Renal pelvis (tissue), 4 donors: ENCODE results near the gene ANGPTL4. TPM values are rescaled to one million over a fixed set of nuclear protein-coding genes. Genes with fewer than 3 reads are reported as not detected.
A peak's percentile ranks its signal among the peaks of the same experiment; 100 is the strongest.

Source experiments
- DNase-seq: peaks from one replicate; pipeline ENCODE4 v3.0.0-alpha.2; 2013
- polyA plus RNA-seq, 3 donors: library from polyadenylated mRNA; unstranded; fragments of 120-200 nt; gene quantifications; one replicate each; pipeline ENCODE4 v1.2.1, GENCODE V29; 2013; ENCODE audit not compliant: insufficient read length in 3 of 3

Gene ANGPTL4
- polyA plus RNA-seq, 3 donors, result 2.7 to 3.7 (median 3.6) TPM

GRCh38 chr19:8387688-8388611 is 24.0 kb downstream of the ANGPTL4 start:
- no peak for DNase-seq

- DNase-seq, result no peak
These were observed 24.6 kb downstream of the ANGPTL4 start for GRCh38 chr19:8388612-8388958.

DNA sequence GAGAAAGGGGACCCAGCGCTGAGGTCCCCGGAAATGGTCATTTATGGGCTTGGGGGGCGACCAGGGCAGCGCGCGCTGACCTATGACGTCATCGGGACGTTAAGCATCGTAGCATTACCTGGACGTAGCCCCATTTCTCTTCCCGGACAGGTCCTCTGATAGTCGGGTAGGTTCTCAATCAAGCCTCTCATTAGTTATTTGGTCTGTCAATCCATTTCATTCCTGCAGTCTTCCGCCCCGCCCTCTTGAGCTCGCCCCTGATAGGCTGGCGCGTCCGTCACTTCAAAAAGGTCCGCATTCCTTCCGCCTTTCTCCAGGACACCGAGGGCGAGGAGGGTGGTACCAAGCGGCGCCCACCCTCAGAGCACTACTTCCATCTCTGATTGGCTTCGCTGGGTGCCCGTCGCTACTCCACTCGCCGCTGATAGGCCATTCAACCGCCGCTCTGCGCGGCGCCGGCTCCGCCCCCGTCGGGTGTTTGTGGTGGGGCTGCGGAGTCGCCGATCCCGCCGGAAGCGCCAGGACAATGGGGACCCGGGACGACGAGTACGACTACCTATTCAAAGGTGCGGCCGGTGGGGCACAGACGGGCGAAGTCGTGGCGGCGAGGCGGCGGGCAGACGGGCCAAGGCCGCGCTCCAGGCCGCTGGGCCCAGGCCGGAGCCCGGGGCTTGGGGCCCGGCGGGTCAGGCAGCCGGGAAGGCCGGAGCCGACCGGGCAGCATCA is 26.1 kb downstream of the ANGPTL4 start, which contains the start of gene RAB11B:
Gene RAB11B, plus strand, starts transcription at position 470 of the 726 bp plus-strand sequence. Its CDS starts 57 bp downstream, at position 527.
- peak; percentile 100 for DNase-seq

DNA sequence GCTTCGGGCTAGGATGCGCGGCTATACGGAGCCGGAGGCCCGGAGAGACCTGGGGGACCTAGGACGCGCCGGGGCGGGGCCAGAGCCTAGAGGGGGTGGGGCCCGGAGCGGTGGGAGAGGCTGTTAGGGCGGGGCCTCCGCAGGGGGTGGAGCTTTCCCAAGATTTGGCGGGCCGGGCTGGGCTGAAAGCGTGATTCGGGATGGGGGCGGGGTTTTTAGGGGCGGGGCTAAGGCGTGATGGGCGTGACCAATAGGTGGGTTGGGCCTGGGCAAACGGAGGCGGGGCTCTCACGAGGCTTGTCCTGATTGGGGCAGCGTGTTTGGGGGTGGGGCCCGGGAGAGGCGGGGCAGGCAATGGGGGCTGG is 26.6 kb downstream of the ANGPTL4 start:
- DNase-seq, result peak; percentile 86

DNA sequence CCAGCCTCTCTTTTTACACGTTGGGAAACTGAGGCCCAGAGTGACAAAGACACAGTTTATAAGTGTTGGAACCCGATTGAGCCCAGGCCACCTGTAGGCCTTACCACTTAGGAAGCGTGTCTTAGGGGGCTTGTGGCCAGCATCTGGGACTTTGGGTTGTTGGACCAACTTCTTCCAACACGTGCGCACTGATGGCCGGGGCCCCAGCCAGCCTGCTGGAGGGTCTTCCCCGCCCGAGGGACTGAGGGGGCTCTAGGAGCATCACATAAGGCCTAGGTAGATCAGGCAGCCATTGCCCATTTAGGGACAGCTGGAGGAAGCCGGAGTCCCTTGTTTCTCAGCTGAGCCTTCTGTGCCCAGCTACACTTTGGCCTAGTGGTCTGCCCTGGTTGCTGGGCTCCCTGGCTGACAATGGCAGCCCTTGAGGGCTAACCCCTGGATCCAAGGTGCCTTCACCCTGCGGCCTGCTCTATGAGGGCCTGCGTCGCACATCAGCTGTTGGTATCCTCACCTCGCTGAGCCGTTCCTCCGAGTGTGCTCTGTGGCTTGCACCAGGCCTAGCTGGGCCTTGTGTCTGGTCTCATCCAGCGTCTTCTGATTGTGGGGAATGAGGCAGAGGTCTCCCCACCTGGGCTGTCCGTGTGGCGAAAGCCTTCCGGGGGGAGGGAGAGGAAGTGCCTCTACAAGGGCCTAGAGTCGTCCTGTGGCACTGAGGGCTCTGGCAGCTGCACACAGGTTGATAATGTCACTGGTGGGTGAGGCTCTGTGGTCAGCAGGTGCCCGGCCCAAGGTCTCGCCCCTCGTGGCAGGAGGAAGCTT is 27.5 kb downstream of the ANGPTL4 start:
- no peak for DNase-seq

GRCh38 chr19:8392017-8392591 is 28.1 kb downstream of the ANGPTL4 start:
- no peak for DNase-seq

DNA sequence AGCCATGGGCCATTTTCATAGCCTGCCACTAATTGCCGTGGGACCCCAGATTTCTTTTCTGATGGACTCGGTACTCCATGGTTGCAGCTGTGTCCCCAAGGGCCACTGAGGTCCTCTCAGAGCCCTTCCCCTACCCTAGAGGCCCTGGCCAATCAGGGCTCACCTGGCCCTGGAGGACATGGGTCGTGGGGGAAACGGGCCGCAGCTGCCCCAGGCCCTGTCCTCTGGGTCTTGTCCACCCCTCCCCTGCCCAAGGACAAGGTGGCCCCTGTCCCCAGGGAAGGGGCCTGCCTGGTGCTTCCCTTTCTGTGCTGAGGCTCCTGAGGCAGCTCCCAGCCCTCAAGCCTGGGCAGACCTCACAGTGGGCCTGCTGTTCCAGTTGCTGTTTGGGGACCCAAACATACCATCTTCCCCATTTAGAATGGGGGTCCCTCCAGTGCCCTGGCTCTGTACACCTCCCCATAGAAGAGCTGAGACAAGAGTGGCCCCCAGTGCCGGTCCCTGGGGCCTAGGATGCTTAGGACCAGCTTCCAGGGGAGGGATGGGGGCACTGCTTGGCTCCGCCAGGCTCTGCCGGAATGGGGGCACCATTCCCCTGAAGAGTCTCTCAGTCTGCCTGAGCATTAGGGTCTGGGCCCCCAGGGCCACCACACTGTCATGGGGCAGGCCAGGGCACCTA is 29.4 kb downstream of the ANGPTL4 start:
- no peak for DNase-seq

DNA sequence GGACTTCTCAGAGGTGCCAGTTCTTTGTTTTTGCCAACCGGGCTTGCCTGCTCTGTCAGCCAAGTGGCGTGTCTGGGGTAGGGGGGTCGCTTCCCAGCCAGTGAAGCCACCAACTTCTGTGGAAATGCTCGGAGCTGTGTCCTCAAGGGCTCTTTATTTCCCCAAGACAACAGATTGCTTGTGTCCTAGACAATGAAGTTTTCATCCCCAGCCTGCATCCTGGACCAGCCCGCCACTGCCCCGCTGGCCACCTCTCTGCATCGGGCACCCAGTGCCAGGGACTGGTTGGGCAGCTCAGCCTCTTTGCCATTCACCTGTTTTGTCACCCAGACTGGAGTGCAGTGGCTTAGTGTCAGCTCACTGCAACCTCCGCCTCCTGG is 29.9 kb downstream of the ANGPTL4 start:
- no peak for DNase-seq

- DNase-seq, result no peak
These were observed 31.7 kb downstream of the ANGPTL4 start for GRCh38 chr19:8395621-8396082.

GRCh38 chr19:8396185-8396562 is 32.2 kb downstream of the ANGPTL4 start:
- no peak for DNase-seq

GRCh38 chr19:8396563-8397203 is 32.7 kb downstream of the ANGPTL4 start:
- no peak for DNase-seq

GRCh38 chr19:8397271-8397670 is 33.3 kb downstream of the ANGPTL4 start:
- DNase-seq, result no peak

DNA sequence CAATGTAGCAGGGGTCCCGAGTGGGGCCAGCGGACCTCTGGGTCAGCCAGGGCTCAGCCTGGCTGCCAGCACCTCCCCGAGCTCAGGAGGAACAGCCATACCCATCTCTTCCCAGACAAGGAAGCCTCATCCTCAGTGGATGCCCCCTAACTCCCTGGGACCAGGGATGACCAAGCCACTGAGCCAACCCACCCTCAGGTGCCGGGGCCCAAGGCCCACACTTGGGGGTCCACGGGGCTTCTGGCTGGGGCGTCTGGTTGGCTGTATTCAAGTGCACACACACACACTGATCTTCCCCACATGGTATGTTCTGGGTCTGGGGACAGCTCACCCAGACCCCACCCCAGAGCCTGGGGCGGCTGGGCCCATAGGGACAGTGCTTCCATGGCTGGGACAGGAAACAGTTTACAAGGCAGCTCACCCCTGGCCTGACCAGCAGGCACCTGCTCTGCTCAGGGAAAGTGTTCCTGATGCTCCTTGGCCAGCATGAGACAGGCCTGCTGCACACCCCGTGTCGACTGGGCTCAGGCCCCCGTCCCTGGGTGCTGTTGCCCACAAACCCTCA is 33.9 kb downstream of the ANGPTL4 start:
- no peak for DNase-seq

- peak; percentile 75 for DNase-seq
These were observed 34.4 kb downstream of the ANGPTL4 start for GRCh38 chr19:8398311-8398771.

DNA sequence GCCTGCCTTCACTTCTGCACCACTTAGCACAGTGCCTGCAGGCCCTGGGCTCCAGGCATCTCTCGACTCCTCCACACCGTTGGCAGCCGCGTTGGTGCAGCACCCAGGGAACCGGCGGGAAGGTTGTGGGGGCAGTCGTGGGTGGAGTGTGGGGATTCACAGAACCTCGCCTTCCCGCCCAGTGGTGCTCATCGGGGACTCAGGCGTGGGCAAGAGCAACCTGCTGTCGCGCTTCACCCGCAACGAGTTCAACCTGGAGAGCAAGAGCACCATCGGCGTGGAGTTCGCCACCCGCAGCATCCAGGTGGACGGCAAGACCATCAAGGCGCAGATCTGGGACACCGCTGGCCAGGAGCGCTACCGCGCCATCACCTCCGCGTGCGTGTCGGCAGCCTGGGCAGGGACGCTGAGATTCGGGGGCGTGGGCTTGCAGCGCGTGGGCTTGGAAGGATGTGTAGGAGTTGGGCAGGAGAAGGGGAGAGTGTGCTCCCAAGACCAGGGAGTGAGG is 35.8 kb downstream of the ANGPTL4 start:
- no peak for DNase-seq

GRCh38 chr19:8401981-8402411 is 38.0 kb downstream of the ANGPTL4 start:
- no peak for DNase-seq

DNA sequence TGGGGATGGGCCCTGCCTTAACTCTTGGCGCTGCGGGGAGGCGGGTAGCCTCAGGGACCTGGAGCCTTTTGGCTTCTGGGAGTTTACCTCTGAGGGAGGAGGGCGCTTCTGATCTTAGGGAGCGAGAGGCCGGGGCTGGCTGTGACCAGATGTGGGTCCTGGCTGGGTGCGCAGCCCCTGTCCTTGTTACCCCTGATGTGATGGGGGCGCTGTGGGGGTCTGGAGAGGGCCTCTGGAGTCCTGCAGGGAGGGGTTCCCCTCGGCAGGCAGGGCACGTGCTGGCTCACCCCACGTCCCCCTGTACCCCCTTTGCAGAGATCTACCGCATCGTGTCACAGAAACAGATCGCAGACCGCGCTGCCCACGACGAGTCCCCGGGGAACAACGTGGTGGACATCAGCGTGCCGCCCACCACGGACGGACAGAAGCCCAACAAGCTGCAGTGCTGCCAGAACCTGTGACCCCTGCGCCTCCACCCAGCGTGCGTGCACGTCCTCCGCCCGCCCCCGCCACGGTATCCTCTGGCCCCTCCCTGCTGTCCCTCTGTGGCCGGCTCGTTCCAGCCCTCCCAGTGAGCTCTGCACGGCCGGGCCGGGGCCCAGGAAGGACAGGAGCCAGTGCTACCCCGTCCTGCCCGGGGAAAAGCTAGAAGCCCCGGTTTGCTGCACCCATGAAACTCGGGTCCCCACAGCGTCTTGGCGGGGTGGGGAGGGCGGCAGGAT is 39.3 kb downstream of the ANGPTL4 start:
- DNase-seq, result no peak

DNA sequence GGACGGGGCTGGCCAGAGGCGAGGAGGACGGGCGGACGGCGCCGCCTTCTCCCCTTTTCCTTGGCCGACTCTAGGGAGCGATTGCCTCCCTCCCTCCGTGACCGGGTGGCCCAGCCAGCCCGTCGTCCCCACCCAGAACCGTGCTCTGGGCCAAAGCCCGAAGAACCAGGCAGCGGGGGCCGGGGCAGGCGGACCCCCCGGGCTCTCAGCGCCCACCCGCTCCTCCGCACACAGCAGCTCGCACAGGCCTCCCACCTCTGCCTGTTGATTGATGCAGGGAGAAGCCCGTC is 39.8 kb downstream of the ANGPTL4 start:
- no peak for DNase-seq

- DNase-seq, result no peak
These were observed 40.6 kb downstream of the ANGPTL4 start for GRCh38 chr19:8404391-8405151.
